NCI-H1417 treated with DMSO at 0.1 percent for 48 hours (cell line): ENCODE results near the gene MKKS.

Experiments
- DNase-seq: peaks from one replicate; lab custom pipeline; 2025; lab: John Stamatoyannopoulos, UW

MKKS gene

GRCh38 chr20:10368702-10369041 lies 65.3 kb downstream of the MKKS start:
- no peak for DNase-seq

- no peak for DNase-seq
Observed at GRCh38 chr20:10367943-10368701, 65.9 kb downstream of the MKKS start.

GRCh38 chr20:10367693-10367942 lies 66.4 kb downstream of the MKKS start:
- no peak for DNase-seq

- no peak for DNase-seq
Observed at GRCh38 chr20:10366898-10367692, 66.9 kb downstream of the MKKS start.

- DNase-seq, result no peak
Observed at GRCh38 chr20:10362674-10363073, 71.3 kb downstream of the MKKS start.

GRCh38 chr20:10360878-10361277 lies 73.1 kb downstream of the MKKS start:
- no peak for DNase-seq

GRCh38 chr20:10359621-10360040 lies 74.4 kb downstream of the MKKS start:
- DNase-seq, result no peak

GRCh38 chr20:10357974-10358373 lies 76.0 kb downstream of the MKKS start:
- DNase-seq, result no peak

GRCh38 chr20:10357061-10357708 lies 76.8 kb downstream of the MKKS start:
- DNase-seq, result no peak

GRCh38 chr20:10356628-10357027 lies 77.4 kb downstream of the MKKS start:
- no peak for DNase-seq

- DNase-seq, result no peak
Observed at GRCh38 chr20:10352934-10353824, 80.8 kb downstream of the MKKS start.
